HepG2 (cell line): ENCODE measurements around the gene FAM131A. TPM values are rescaled to one million over a fixed set of nuclear protein-coding genes. Genes with fewer than 3 reads are reported as not detected.

Experiments used
- AKAP8 ChIP-seq: sonication (generic); formaldehyde crosslinking; IDR thresholded peaks from 2 replicates; pipeline ENCODE4 v1.5.1; 2020; ENCODE audit warnings: mild to moderate bottlenecking, missing genetic modification reagents
- ATF7 ChIP-seq, 2 experiments: fragments of 450-650 bp in 1 of 2; sonication (generic) in 1 of 2; formaldehyde crosslinking in 1 of 2; IDR thresholded peaks; 2 replicates each; pipeline versions ENCODE4 v1.4.0 to v1.6.1; 2016 to 2020; ENCODE audit warnings: antibody characterized with exemption in 1 of 2, mild to moderate bottlenecking in 1 of 2, missing genetic modification reagents in 1 of 2
- BRD4 ChIP-seq: sonication (generic); formaldehyde crosslinking; IDR thresholded peaks from 2 replicates; pipeline ENCODE4 v1.4.0; 2020; ENCODE audit warnings: missing genetic modification reagents
- ELK4 ChIP-seq: sonication (generic); formaldehyde crosslinking; IDR thresholded peaks from 2 replicates; pipeline ENCODE4 v1.9.0; 2021; ENCODE audit warnings: missing genetic modification reagents, borderline replicate concordance
- MIXL1 ChIP-seq: IDR thresholded peaks from 2 replicates; pipeline ENCODE4 v1.6.1; 2016
- POLR2AphosphoS2 ChIP-seq: IDR thresholded peaks from 2 replicates; pipeline ENCODE4 v1.6.1; 2011; ENCODE audit warnings: low read depth, low read length, improper control_type of control experiment
- PRDM4 ChIP-seq: sonication (generic); formaldehyde crosslinking; IDR thresholded peaks from 2 replicates; pipeline ENCODE4 v1.9.0; 2021; ENCODE audit warnings: missing genetic modification reagents, borderline replicate concordance
- RBAK ChIP-seq: sonication (generic); formaldehyde crosslinking; IDR thresholded peaks from 2 replicates; pipeline ENCODE4 v1.5.1; 2020; ENCODE audit warnings: mild to moderate bottlenecking, missing genetic modification reagents
- RORA ChIP-seq: sonication (generic); formaldehyde crosslinking; IDR thresholded peaks from 2 replicates; pipeline ENCODE4 v1.5.0; 2020; ENCODE audit warnings: mild to moderate bottlenecking, missing genetic modification reagents, moderate library complexity
- ZBTB7B ChIP-seq: sonication (generic); formaldehyde crosslinking; IDR thresholded peaks from 2 replicates; pipeline ENCODE4 v1.4.0; 2020; ENCODE audit warnings: missing genetic modification reagents
- ZNF44 ChIP-seq: sonication (generic); formaldehyde crosslinking; IDR thresholded peaks from 2 replicates; pipeline ENCODE4 v1.5.1; 2020; ENCODE audit warnings: mild to moderate bottlenecking, missing genetic modification reagents
- ZNF484 ChIP-seq: sonication (generic); formaldehyde crosslinking; IDR thresholded peaks from 2 replicates; pipeline ENCODE4 v1.5.1; 2020; ENCODE audit warnings: mild to moderate bottlenecking, low read depth, missing genetic modification reagents, borderline replicate concordance
- ZNF496 ChIP-seq: sonication (generic); formaldehyde crosslinking; IDR thresholded peaks from 2 replicates; pipeline ENCODE4 v1.8.1; 2023; ENCODE audit warnings: mild to moderate bottlenecking, moderate library complexity, missing genetic modification reagents; ENCODE audit not compliant: insufficient replicate concordance
- ZNF737 ChIP-seq: sonication (generic); formaldehyde crosslinking; IDR thresholded peaks from 2 replicates; pipeline ENCODE4 v1.5.0; 2020; ENCODE audit warnings: missing genetic modification reagents, mild to moderate bottlenecking, borderline replicate concordance
- ZNF777 ChIP-seq: sonication (generic); formaldehyde crosslinking; IDR thresholded peaks from 2 replicates; pipeline ENCODE4 v1.4.0; 2020; ENCODE audit warnings: missing genetic modification reagents
- ZNF841 ChIP-seq: sonication (generic); formaldehyde crosslinking; IDR thresholded peaks from 2 replicates; pipeline ENCODE4 v1.8.1; 2023; ENCODE audit warnings: missing genetic modification reagents, borderline replicate concordance
- ZSCAN9 ChIP-seq: IDR thresholded peaks from 2 replicates; pipeline ENCODE4 v1.6.1; 2016; ENCODE audit warnings: borderline replicate concordance
- polyA plus RNA-seq, 8 experiments: library from polyadenylated mRNA; depleted of rRNA in 3 of 8; stranded (reverse) in 7 of 8; unstranded in 1 of 8; fragments of >200 nt; fragmentation: Illumina TruSeq in 4 of 8; extraction: Trizol in 4 of 8; gene quantifications; 2 replicates each; pipeline versions ENCODE4 v1.2.1 to v1.2.3, GENCODE V29; 2011 to 2016; ENCODE audit warnings: low read depth in 4 of 8, missing spikeins in 1 of 8, mixed read lengths in 1 of 8; ENCODE audit not compliant: insufficient read depth in 1 of 8
- total RNA-seq, 5 experiments: library from RNA; depleted of rRNA; stranded (reverse); fragments of >200 nt; fragmentation: Illumina TruSeq; extraction: Trizol; gene quantifications; 2 replicates each; pipeline ENCODE4 v1.2.3, GENCODE V29; 2016; ENCODE audit warnings: low read depth in 1 of 5
- TF ChIP-seq, protein P1 (sequence below): sonication (generic); formaldehyde crosslinking; IDR thresholded peaks from 2 replicates; pipeline ENCODE4 v1.8.0; 2022; ENCODE audit warnings: missing genetic modification reagents, low read depth, mild to moderate bottlenecking, borderline replicate concordance
- TF ChIP-seq, protein P2 (sequence below): sonication (generic); formaldehyde crosslinking; IDR thresholded peaks from 2 replicates; pipeline ENCODE4 v1.4.0; 2020; ENCODE audit warnings: missing genetic modification reagents, mild to moderate bottlenecking, borderline replicate concordance
- TF ChIP-seq, protein P3 (sequence below): sonication (generic); formaldehyde crosslinking; conservative IDR thresholded peaks from 2 replicates; pipeline ENCODE4 v1.4.0; 2020; ENCODE audit warnings: missing genetic modification reagents

FAM131A gene
- total and polyA plus RNA-seq, 2 of the 13 experiments (the other 11 are each of a cell fraction or from before 2014, with no cell fraction given), result 9.2 to 9.3 TPM

DNA sequence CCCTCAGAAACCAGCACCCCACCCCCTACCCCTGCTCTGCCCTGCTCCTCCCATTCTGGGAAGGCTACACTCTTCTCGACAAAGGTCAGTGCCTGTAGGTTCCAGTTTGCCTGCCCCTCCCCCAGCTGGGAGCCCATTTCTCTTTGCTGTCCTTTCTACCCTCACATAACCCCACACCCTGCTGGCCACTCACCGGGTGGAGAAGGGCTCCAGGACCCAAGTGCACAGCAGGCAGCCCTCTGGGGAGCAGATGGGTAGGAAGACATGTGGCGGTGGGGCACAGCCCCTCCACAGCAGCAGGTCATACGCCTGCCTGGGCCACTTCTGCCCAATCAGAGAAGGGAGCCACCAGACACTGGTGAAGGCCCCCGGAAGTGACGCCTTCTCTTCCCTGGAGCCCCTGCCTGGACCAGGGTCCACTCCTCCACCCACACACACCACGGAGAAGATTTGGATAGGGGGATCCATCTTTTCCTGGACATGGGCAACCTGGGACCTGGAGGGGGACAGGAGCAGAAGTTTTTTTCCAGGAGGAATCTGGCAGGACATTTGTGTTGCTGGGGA is 40.6 kb downstream of the FAM131A start, which contains the start of gene THPO (continued):
- TF ChIP-seq RBAK (CRISPR knock-in tag) (no peak), ZNF777 (CRISPR knock-in tag) (no peak), AKAP8 (no peak), ZNF496 (CRISPR knock-in tag) (no peak), ZNF841 (CRISPR knock-in tag) (no peak), ZNF737 (no peak), BRD4 (CRISPR knock-in tag) (0 out of 2 replicates have a peak, but pooled peaks have one; percentile 37), RORA (CRISPR knock-in tag) (no peak), PRDM4 (CRISPR knock-in tag) (no peak), POLR2AphosphoS2 (no peak), ZSCAN9 (CRISPR knock-in tag) (no peak), ZBTB7B (CRISPR knock-in tag) (0 out of 2 replicates have a peak, but pooled peaks have one; percentile 31), MIXL1 (CRISPR knock-in tag) (no peak), ZNF484 (CRISPR knock-in tag) (no peak), ZNF44 (CRISPR knock-in tag) (no peak; the same call in 1 of the 2 replicates), ELK4 (CRISPR knock-in tag) (no peak), ATF7 (IDR thresholded peaks at IDR 0.05) (no peak), ATF7 (CRISPR knock-in tag; IDR thresholded peaks at IDR 0.05) (no peak)
- TF ChIP-seq, protein P1, sequence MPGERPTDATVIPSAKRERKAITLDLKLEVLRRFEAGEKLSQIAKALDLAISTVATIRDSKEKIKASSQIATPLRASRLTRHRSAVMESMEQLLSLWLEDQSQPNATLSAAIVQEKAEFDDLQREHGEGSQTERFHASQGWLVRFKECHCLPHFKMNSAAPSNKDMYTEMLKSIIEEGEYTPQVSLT, result no peak
- TF ChIP-seq, protein P2, sequence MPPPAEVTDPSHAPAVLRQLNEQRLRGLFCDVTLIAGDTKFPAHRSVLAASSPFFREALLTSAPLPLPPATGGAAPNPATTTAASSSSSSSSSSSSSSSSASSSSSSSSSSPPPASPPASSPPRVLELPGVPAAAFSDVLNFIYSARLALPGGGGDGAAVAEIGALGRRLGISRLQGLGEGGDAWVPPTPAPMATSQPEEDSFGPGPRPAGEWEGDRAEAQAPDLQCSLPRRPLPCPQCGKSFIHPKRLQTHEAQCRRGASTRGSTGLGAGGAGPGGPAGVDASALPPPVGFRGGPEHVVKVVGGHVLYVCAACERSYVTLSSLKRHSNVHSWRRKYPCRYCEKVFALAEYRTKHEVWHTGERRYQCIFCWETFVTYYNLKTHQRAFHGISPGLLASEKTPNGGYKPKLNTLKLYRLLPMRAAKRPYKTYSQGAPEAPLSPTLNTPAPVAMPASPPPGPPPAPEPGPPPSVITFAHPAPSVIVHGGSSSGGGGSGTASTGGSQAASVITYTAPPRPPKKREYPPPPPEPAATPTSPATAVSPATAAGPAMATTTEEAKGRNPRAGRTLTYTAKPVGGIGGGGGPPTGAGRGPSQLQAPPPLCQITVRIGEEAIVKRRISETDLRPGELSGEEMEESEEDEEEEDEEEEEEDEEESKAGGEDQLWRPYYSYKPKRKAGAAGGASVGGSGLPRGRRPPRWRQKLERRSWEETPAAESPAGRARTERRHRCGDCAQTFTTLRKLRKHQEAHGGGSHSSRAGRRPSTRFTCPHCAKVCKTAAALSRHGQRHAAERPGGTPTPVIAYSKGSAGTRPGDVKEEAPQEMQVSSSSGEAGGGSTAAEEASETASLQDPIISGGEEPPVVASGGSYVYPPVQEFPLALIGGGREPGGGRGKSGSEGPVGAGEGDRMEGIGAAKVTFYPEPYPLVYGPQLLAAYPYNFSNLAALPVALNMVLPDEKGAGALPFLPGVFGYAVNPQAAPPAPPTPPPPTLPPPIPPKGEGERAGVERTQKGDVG (CRISPR knock-in tag), result no peak; the same call in 1 of the 2 replicates
- TF ChIP-seq, protein P3, sequence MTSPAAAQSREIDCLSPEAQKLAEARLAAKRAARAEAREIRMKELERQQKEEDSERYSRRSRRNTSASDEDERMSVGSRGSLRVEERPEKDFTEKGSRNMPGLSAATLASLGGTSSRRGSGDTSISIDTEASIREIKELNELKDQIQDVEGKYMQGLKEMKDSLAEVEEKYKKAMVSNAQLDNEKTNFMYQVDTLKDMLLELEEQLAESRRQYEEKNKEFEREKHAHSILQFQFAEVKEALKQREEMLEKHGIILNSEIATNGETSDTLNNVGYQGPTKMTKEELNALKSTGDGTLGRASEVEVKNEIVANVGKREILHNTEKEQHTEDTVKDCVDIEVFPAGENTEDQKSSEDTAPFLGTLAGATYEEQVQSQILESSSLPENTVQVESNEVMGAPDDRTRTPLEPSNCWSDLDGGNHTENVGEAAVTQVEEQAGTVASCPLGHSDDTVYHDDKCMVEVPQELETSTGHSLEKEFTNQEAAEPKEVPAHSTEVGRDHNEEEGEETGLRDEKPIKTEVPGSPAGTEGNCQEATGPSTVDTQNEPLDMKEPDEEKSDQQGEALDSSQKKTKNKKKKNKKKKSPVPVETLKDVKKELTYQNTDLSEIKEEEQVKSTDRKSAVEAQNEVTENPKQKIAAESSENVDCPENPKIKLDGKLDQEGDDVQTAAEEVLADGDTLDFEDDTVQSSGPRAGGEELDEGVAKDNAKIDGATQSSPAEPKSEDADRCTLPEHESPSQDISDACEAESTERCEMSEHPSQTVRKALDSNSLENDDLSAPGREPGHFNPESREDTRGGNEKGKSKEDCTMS (CRISPR knock-in tag), result no peak
